GM23248 (cell line): Measurements from ENCODE around the gene RAB4A. TPM values are rescaled to one million over a fixed set of nuclear protein-coding genes. Genes with fewer than 3 reads are reported as not detected.
A peak's percentile ranks its signal among the peaks of the same experiment; 100 is the strongest.

ENCODE experiments used
- DNase-seq: peaks from one replicate; pipeline ENCODE4 v3.0.0-alpha.2; 2015
- H2AFZ ChIP-seq: fragments of 200-600 bp; sonication (generic); 2 replicates; pipeline ENCODE4 v1.6.1; 2016; ENCODE audit warnings: antibody characterized with exemption
- H3F3A ChIP-seq: fragments of 200-600 bp; sonication (generic); 2 replicates; pipeline ENCODE4 v1.6.1; 2016; ENCODE audit warnings: mild to moderate bottlenecking, antibody characterized with exemption, mixed run types; ENCODE audit not compliant: insufficient read depth
- H3K27ac ChIP-seq: fragments of 200-600 bp; sonication (generic); 2 replicates; pipeline ENCODE4 v1.5.1; 2016; ENCODE audit warnings: mild to moderate bottlenecking
- H3K27me3 ChIP-seq: fragments of 200-600 bp; sonication (generic); replicated peaks from 2 replicates; pipeline ENCODE4 v1.6.1; 2016; ENCODE audit warnings: mild to moderate bottlenecking; ENCODE audit not compliant: insufficient read depth
- H3K36me3 ChIP-seq: fragments of 200-600 bp; sonication (generic); 2 replicates; pipeline ENCODE4 v1.6.1; 2016; ENCODE audit warnings: low read depth, mild to moderate bottlenecking
- H3K4me1 ChIP-seq: fragments of 200-600 bp; sonication (generic); 2 replicates; pipeline ENCODE4 v1.6.1; 2016; ENCODE audit warnings: mild to moderate bottlenecking; ENCODE audit not compliant: insufficient read depth
- H3K4me2 ChIP-seq: fragments of 200-600 bp; sonication (generic); one replicate; pipeline ENCODE4 v1.6.1; 2016; ENCODE audit warnings: mild to moderate bottlenecking; ENCODE audit not compliant: unreplicated experiment
- H3K4me3 ChIP-seq: fragments of 200-600 bp; sonication (generic); 2 replicates; pipeline ENCODE4 v1.5.1; 2016; ENCODE audit warnings: mild to moderate bottlenecking
- H3K79me2 ChIP-seq: fragments of 200-600 bp; sonication (generic); 2 replicates; pipeline ENCODE4 v1.6.1; 2016; ENCODE audit warnings: mild to moderate bottlenecking; ENCODE audit not compliant: insufficient read depth
- H3K9ac ChIP-seq: fragments of 200-600 bp; sonication (generic); 2 replicates; pipeline ENCODE4 v1.6.1; 2016; ENCODE audit warnings: mild to moderate bottlenecking
- H3K9me2 ChIP-seq: fragments of 200-600 bp; sonication (generic); 2 replicates; pipeline ENCODE4 v1.6.1; 2016; ENCODE audit warnings: mixed run types, mild to moderate bottlenecking, moderate library complexity; ENCODE audit not compliant: insufficient read depth
- H3K9me3 ChIP-seq: fragments of 200-600 bp; sonication (generic); one replicate; pipeline ENCODE4 v1.6.1; 2017; ENCODE audit warnings: low read depth
- H4K20me1 ChIP-seq: fragments of 200-600 bp; sonication (generic); 2 replicates; pipeline ENCODE4 v1.6.0; 2016; ENCODE audit not compliant: insufficient read depth
- EZH2 ChIP-seq: fragments of 200-600 bp; sonication (generic); IDR thresholded peaks from 2 replicates; pipeline ENCODE4 v1.6.1; 2018; ENCODE audit warnings: antibody characterized with exemption, mild to moderate bottlenecking; ENCODE audit not compliant: insufficient read depth, poor library complexity, severe bottlenecking
- EZH2phosphoT487 ChIP-seq: fragments of 200-600 bp; sonication (generic); IDR thresholded peaks from 2 replicates; pipeline ENCODE4 v1.6.1; 2018; ENCODE audit warnings: antibody characterized with exemption, moderate library complexity, mild to moderate bottlenecking, low read depth; ENCODE audit not compliant: insufficient read depth
- WGBS, 2 experiments: methylation state at CpG; one replicate each; pipeline ENCODE4 v1.1.6; 2015 to 2017; ENCODE audit warnings: low lambda C conversion rate in 2 of 2, low coverage in 1 of 2; ENCODE audit errors: missing lambda C conversion rate in 2 of 2; 5-methylcytosine and 5-hydroxymethylcytosine counted together
- in situ Hi-C: fragments of 300-500 bp; cut with MboI; formaldehyde crosslinking; loops from 2 replicates; pipeline ENCODE4 v1.15.0; 2020
- polyA plus RNA-seq: library from polyadenylated mRNA; unstranded; fragments of >200 nt; fragmentation: Nextera tagmentation; extraction: Ambion mirVana; gene quantifications from 2 replicates; pipeline ENCODE4 v1.2.1, GENCODE V29; 2016
- total RNA-seq: library from RNA; depleted of rRNA; stranded (reverse); fragments of >200 nt; shearing (Covaris generic); gene quantifications from 2 replicates; pipeline ENCODE4 v1.2.3, GENCODE V29; 2014

Gene RAB4A
- total and polyA plus RNA-seq, 2 experiments from 2014 or later = 43.4 to 47.2 TPM

DNA sequence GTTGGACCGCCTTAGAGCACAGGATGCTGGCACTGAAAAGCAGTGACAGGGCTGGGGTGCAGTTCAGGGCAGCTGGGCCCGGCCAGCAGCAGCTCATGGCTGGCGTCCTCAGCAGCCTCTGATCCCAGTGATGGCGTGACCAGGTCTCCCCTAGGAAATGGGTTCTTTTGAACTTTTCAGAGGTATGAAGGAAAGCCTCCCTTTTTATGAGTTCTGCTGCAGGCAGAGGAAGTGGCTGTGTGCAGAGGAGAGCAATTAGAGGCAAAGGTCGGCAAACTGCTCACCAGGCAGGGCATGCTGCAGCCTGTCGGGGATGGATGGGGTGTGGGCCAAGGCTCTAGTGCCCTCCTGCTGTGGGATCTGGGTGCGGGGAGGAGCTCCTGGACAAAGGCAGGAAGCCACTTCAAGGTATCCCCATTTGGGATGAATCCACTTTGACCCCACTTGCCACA is 45.6 kb upstream of the RAB4A start:
- no peak overlapping the region for H2AFZ ChIP-seq
- WGBS, 2 experiments = 92 to 95% methylated on average over 7 of the region's 7 CpGs
- peaks cover 22% of the 10 kb centered on the region for H3K27me3 ChIP-seq
- no peaks in the 10 kb centered on the region for H4K20me1 ChIP-seq
- DNase-seq = no peak
- no peaks in the 10 kb centered on the region for H3F3A ChIP-seq
- H3K36me3 ChIP-seq = no peaks in the 10 kb centered on the region
- TF ChIP-seq EZH2phosphoT487 (no peak), EZH2 (no peak)
- H3K9ac ChIP-seq = no peak overlapping the region
- in situ Hi-C loops = loop anchor here (10.0 kb wide), 1 partner anchor 491 kb away; the partner anchor contains the start of gene RHOU
- 0 out of 2 replicates have a peak, but pooled peaks cover 1% of the 10 kb centered on the region for H3K9me2 ChIP-seq
- H3K4me2 ChIP-seq = no peak overlapping the region
- no peaks in the 10 kb centered on the region for H3K9me3 ChIP-seq
- H3K4me3 ChIP-seq = no peak overlapping the region
- H3K79me2 ChIP-seq = no peaks in the 10 kb centered on the region
- H3K27ac ChIP-seq = no peak overlapping the region
- H3K4me1 ChIP-seq = peaks cover 12% of the 10 kb centered on the region; the same call in 1 of the 2 replicates

DNA sequence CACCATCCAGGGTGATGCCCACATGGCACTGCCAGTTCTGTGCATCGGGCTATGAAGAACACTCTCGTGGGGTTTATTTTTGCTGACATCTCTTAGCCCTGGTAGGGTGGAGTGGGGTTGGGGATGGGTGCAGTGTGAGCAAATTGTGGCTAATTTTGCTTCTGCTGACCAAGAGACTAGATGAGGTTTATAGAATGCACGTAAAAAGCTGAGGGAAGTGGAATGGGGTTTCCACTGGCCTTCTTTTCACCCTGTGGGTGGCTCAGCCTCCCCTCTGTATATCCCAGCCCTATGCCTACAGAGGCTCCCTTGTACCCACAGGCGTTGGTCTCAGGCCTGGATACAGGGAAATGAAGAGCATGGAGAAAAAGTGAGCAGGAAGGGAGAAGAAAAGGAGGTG is 44.1 kb upstream of the RAB4A start:
- H3K27ac ChIP-seq = no peak overlapping the region
- H3K4me2 ChIP-seq = no peak overlapping the region
- no peaks in the 10 kb centered on the region for H4K20me1 ChIP-seq
- in situ Hi-C loops = loop anchor here (10.0 kb wide), 1 partner anchor 492 kb away; the partner anchor contains the start of gene RHOU
- no peaks in the 10 kb centered on the region for H3K9me2 ChIP-seq
- peaks cover 22% of the 10 kb centered on the region for H3K27me3 ChIP-seq
- H3K9me3 ChIP-seq = no peaks in the 10 kb centered on the region
- no peak for DNase-seq
- H3K36me3 ChIP-seq = no peaks in the 10 kb centered on the region
- peaks cover 14% of the 10 kb centered on the region; the same call in 1 of the 2 replicates for H3K4me1 ChIP-seq
- WGBS, 2 experiments = 46 to 58% methylated on average over 4 of the region's 4 CpGs
- no peak overlapping the region for H3K9ac ChIP-seq
- no peaks in the 10 kb centered on the region for H3F3A ChIP-seq
- no peak overlapping the region for H3K4me3 ChIP-seq
- H3K79me2 ChIP-seq = no peaks in the 10 kb centered on the region
- no peak for TF ChIP-seq EZH2
- no peak for TF ChIP-seq EZH2phosphoT487
- no peak overlapping the region for H2AFZ ChIP-seq

GRCh38 chr1:229227298-229227919 is 43.5 kb upstream of the RAB4A start:
- Histone ChIP-seq H3F3A (no peaks in the 10 kb centered on the region), H2AFZ (no peak overlapping the region), H3K4me2 (no peak overlapping the region), H3K79me2 (no peaks in the 10 kb centered on the region), H4K20me1 (no peaks in the 10 kb centered on the region), H3K27me3 (peaks cover 27% of the 10 kb centered on the region), H3K9me2 (no peaks in the 10 kb centered on the region), H3K36me3 (no peaks in the 10 kb centered on the region), H3K4me1 (peaks cover 14% of the 10 kb centered on the region; the same call in 1 of the 2 replicates), H3K27ac (no peak overlapping the region), H3K9me3 (no peaks in the 10 kb centered on the region), H3K9ac (no peak overlapping the region), H3K4me3 (no peak overlapping the region)
- no peak for TF ChIP-seq EZH2phosphoT487
- no peak for TF ChIP-seq EZH2
- peak; percentile 79 for DNase-seq
- in situ Hi-C loops = loop anchor here (10.0 kb wide), 1 partner anchor 493 kb away; the partner anchor contains the start of gene RHOU
- 16 to 17% methylated on average over 15 of the region's 15 CpGs for WGBS, 2 experiments

- Histone ChIP-seq H3K4me2 (no peak overlapping the region), H4K20me1 (no peaks in the 10 kb centered on the region), H3K9me3 (no peaks in the 10 kb centered on the region), H3K9me2 (no peaks in the 10 kb centered on the region), H3F3A (no peaks in the 10 kb centered on the region), H3K4me1 (peaks cover 14% of the 10 kb centered on the region; the same call in 1 of the 2 replicates), H3K27me3 (peaks cover 30% of the 10 kb centered on the region), H3K9ac (no peak overlapping the region), H2AFZ (no peak overlapping the region), H3K27ac (no peak overlapping the region), H3K4me3 (no peak overlapping the region), H3K79me2 (no peaks in the 10 kb centered on the region), H3K36me3 (no peaks in the 10 kb centered on the region)
- WGBS, 2 experiments = 57 to 58% methylated on average over 2 of the region's 2 CpGs
- no peak for DNase-seq
- no peak for TF ChIP-seq EZH2phosphoT487
- TF ChIP-seq EZH2 = no peak
- in situ Hi-C loops = loop anchor here (10.0 kb wide), 1 partner anchor 494 kb away; the partner anchor contains the start of gene RHOU
These were observed 42.4 kb upstream of the RAB4A start for GRCh38 chr1:229228522-229228921.
